HuH-7.5 (cell line): ENCODE measurements around the gene ZDHHC5.
"Not testable (repeated sequence)": the region's sequence is repeated elsewhere in the genome, so short reads cannot be mapped to it uniquely, and the experiment has no call there.

Experiments used
- DNase-seq: peaks from one replicate; pipeline ENCODE4 v3.0.0; 2011; ENCODE audit warnings: low spot score

The ZDHHC5 gene

GRCh38 chr11:57667117-57667735 is 688 bp upstream of the ZDHHC5 start:
- peak; percentile 99 for DNase-seq

GRCh38 chr11:57668434-57668782 is 494 bp downstream of the ZDHHC5 start:
- peak; percentile 72 for DNase-seq

GRCh38 chr11:57674251-57674650 is 6.3 kb downstream of the ZDHHC5 start:
- DNase-seq, result no peak

GRCh38 chr11:57675176-57675941 is 7.4 kb downstream of the ZDHHC5 start:
- no peak for DNase-seq

GRCh38 chr11:57679396-57679795 is 11.5 kb downstream of the ZDHHC5 start:
- DNase-seq, result no peak

GRCh38 chr11:57680552-57680874 is 12.6 kb downstream of the ZDHHC5 start:
- DNase-seq, result no peak

- DNase-seq, result no peak
Observed at GRCh38 chr11:57681168-57681567, 13.3 kb downstream of the ZDHHC5 start.

- DNase-seq, result not testable (repeated sequence)
Observed at GRCh38 chr11:57690474-57690873, 22.6 kb downstream of the ZDHHC5 start.

GRCh38 chr11:57698843-57699365 is 31.0 kb downstream of the ZDHHC5 start:
- DNase-seq, result no peak

- DNase-seq, result no peak
Observed at GRCh38 chr11:57699813-57700212, 31.9 kb downstream of the ZDHHC5 start.

GRCh38 chr11:57700425-57700824 is 32.5 kb downstream of the ZDHHC5 start:
- no peak for DNase-seq

GRCh38 chr11:57703341-57703740 is 35.4 kb downstream of the ZDHHC5 start:
- no peak for DNase-seq

- DNase-seq, result no peak
Observed at GRCh38 chr11:57704932-57705331, 37.0 kb downstream of the ZDHHC5 start.

- DNase-seq, result not testable (repeated sequence)
Observed at GRCh38 chr11:57705432-57705831, 37.5 kb downstream of the ZDHHC5 start.

- no peak for DNase-seq
Observed at GRCh38 chr11:57709802-57710367, 42.0 kb downstream of the ZDHHC5 start.

GRCh38 chr11:57711414-57712255 is 43.7 kb downstream of the ZDHHC5 start, which contains the start of gene MED19:
MED19 (minus strand) TSS chr11:57712215; CDS start chr11:57712179, 36 bp downstream.
- peak; percentile 97 for DNase-seq

- DNase-seq, result peak; percentile 99
Observed at GRCh38 chr11:57712256-57713150, 44.6 kb downstream of the ZDHHC5 start, which contains the start of gene TMX2. TMX2 (plus strand) TSS chr11:57712593; CDS start chr11:57712619, 26 bp downstream.

GRCh38 chr11:57713835-57714234 is 45.9 kb downstream of the ZDHHC5 start:
- DNase-seq, result no peak

- not testable (repeated sequence) for DNase-seq
Observed at GRCh38 chr11:57716726-57717125, 48.8 kb downstream of the ZDHHC5 start.

- no peak for DNase-seq
Observed at GRCh38 chr11:57727185-57727584, 59.3 kb downstream of the ZDHHC5 start.

GRCh38 chr11:57728829-57729228 is 60.9 kb downstream of the ZDHHC5 start:
- no peak for DNase-seq
